Gastrocnemius medialis (tissue), 4 donors: ENCODE measurements around the gene MBTPS1.

Source experiments
- CTCF ChIP-seq, 5 experiments: fragments of 450-650 bp in 3 of 5; fragments of 200-600 bp in 2 of 5; sonication (generic) in 2 of 5; IDR thresholded peaks in 4 of 5; conservative IDR thresholded peaks in 1 of 5; 1 replicate in 4 of 5; 2 replicates in 1 of 5; pipeline ENCODE4 v1.5.1; 2016 to 2019; ENCODE audit warnings: antibody characterized with exemption in 5 of 5, mild to moderate bottlenecking in 3 of 5, moderate library complexity in 3 of 5
- POLR2A ChIP-seq, 2 donors: fragments of 450-650 bp; IDR thresholded peaks; one replicate each; pipeline ENCODE4 v1.6.1; 2017; ENCODE audit warnings: antibody characterized with exemption in 2 of 2, mild to moderate bottlenecking in 2 of 2, moderate library complexity in 2 of 2

- TF ChIP-seq CTCF (IDR thresholded peaks at IDR 0.05 in 4 of 5, conservative IDR thresholded peaks at IDR 0.05 in 1 of 5): no peak
- TF ChIP-seq POLR2A (IDR thresholded peaks at IDR 0.05): no peak
These were observed 100.3 kb downstream of the MBTPS1 start for GRCh38 chr16:84016477-84016876.
